Fibroblast of villous mesenchyme (primary cell): Measurements from ENCODE around the gene LHX1. TPM values are rescaled to one million over a fixed set of nuclear protein-coding genes. Genes with fewer than 3 reads are reported as not detected.

Experiments used
- DNase-seq: peaks from one replicate; pipeline ENCODE4 v3.0.0-alpha.2; 2010; ENCODE audit warnings: low read depth
- H3K4me3 ChIP-seq: 2 replicates; pipeline ENCODE4 v1.5.1; 2011; ENCODE audit warnings: low read depth, mild to moderate bottlenecking, low read length
- CTCF ChIP-seq: IDR thresholded peaks from 2 replicates; pipeline ENCODE4 v1.5.1; 2012; ENCODE audit warnings: low read depth, mild to moderate bottlenecking, low read length; ENCODE audit not compliant: insufficient read depth
- total RNA-seq: library from RNA; depleted of rRNA; stranded (reverse); fragments of >200 nt; gene quantifications from 2 replicates; pipeline ENCODE4 v1.2.3, GENCODE V29; 2012

The LHX1 gene
- total RNA-seq, 1 donor, result not detected

GRCh38 chr17:36929851-36930582, 7.3 kb upstream of the LHX1 start:
- H3K4me3 ChIP-seq, result no peak overlapping the region
- DNase-seq, result no peak
- TF ChIP-seq CTCF, result no peak

- no peak for TF ChIP-seq CTCF
- no peak for DNase-seq
- no peak overlapping the region for H3K4me3 ChIP-seq
These were observed 6.7 kb upstream of the LHX1 start for GRCh38 chr17:36930583-36930900.

GRCh38 chr17:36931096-36931696, 6.1 kb upstream of the LHX1 start:
- no peak overlapping the region for H3K4me3 ChIP-seq
- TF ChIP-seq CTCF, result no peak
- no peak for DNase-seq

- DNase-seq, result no peak
- H3K4me3 ChIP-seq, result no peak overlapping the region
- TF ChIP-seq CTCF, result no peak
These were observed 5.4 kb upstream of the LHX1 start for GRCh38 chr17:36931697-36932382.

GRCh38 chr17:36932383-36932693, 4.9 kb upstream of the LHX1 start:
- no peak for TF ChIP-seq CTCF
- no peak for DNase-seq
- no peak overlapping the region for H3K4me3 ChIP-seq

- no peak overlapping the region for H3K4me3 ChIP-seq
- no peak for TF ChIP-seq CTCF
- no peak for DNase-seq
These were observed 4.4 kb upstream of the LHX1 start for GRCh38 chr17:36932694-36933511.
